ENCODE measurements around the gene ARMC3.

DNA sequence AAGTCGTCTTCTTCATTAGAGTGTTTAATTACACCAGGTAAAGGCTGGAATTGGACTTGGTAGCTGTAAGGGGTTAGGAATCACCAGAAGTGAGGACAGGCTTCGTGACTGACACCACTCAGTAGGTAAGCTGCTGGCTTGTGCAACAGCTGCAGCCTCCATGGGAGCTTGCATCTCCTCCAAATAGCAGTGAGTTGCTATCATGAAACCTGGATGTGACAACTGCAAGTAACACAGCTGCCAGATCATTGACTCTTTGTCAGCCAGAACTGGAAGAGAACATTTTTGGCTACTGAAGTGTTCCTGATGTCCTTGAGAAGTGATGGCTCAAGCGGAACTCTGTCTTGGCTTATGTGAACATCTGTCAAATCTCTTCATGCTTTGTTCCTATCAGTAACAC lies 103.5 kb downstream of the ARMC3 start:
- TF ChIP-seq YY1 (IDR thresholded peaks at IDR 0.05; ENCODE audit: insufficient read depth, insufficient read length), result no peak
- TF ChIP-seq ZNF274 (IDR thresholded peaks at IDR 0.05; ENCODE audit: low read depth, low read length), result no peak

Data from NT2/D1 (cell line).